GM13976 (cell line): ENCODE results near the gene TECPR2.

Experiments used
- DNase-seq: peaks from one replicate; pipeline ENCODE4 v3.0.0; 2012; ENCODE audit warnings: low spot score
- in situ Hi-C: fragments of 300-500 bp; cut with MboI; formaldehyde crosslinking; loops from one replicate; pipeline ENCODE4 v1.12.0; 2022; ENCODE audit warnings: low sequenced_read_pairs, mixed read lengths, inconsistent platforms; ENCODE audit not compliant: unreplicated experiment
- TF ChIP-seq, protein P1 (sequence below): IDR thresholded peaks from 2 replicates; pipeline ENCODE4 v1.5.1; 2012; ENCODE audit warnings: borderline replicate concordance, mild to moderate bottlenecking; ENCODE audit not compliant: insufficient read depth; ENCODE audit errors: extremely low read depth, missing control alignments, control extremely low read depth

TECPR2 gene

DNA sequence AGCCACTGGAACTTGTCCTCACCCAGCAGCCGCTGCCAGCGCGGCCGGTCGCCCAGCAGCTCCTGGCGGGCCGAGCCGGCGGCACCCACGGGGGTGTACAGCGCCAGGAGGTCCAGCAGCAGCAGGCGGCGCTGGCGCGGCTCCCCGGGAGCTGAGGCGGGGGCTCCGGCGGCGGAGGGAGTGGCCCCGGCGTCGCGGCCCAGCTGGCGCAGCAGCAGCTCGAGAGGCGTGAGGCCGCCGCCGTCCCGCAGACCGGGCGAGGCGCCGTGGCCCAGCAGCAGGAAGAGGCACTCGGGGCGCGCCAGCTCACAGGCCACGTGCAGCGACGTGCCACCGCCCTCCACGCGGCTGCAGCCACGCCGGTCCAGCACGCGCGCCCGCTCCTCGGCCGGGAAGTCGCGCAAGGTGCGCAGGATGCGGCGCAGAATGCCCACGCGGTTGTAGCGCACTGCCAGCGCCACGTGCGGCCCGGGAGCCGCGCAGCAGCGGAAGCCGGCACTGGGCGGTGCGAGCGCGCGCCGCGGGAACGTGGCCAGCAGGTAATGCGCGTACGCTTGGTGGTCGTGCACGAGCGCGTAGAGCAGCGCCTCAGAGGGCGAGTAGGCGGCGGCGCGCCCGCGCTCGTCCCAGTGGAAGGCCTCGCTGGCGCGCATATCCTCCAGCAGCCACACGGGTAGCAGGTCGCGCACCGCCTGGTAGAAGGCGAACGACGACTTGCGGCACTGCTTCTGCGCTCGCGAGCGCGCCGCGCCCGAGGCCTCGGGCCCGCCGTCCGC, 144.5 kb downstream of the TECPR2 start:
- in situ Hi-C loops, result no loop called here
- TF ChIP-seq, protein P1, sequence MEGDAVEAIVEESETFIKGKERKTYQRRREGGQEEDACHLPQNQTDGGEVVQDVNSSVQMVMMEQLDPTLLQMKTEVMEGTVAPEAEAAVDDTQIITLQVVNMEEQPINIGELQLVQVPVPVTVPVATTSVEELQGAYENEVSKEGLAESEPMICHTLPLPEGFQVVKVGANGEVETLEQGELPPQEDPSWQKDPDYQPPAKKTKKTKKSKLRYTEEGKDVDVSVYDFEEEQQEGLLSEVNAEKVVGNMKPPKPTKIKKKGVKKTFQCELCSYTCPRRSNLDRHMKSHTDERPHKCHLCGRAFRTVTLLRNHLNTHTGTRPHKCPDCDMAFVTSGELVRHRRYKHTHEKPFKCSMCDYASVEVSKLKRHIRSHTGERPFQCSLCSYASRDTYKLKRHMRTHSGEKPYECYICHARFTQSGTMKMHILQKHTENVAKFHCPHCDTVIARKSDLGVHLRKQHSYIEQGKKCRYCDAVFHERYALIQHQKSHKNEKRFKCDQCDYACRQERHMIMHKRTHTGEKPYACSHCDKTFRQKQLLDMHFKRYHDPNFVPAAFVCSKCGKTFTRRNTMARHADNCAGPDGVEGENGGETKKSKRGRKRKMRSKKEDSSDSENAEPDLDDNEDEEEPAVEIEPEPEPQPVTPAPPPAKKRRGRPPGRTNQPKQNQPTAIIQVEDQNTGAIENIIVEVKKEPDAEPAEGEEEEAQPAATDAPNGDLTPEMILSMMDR, result no peak
- DNase-seq, result no peak

DNA sequence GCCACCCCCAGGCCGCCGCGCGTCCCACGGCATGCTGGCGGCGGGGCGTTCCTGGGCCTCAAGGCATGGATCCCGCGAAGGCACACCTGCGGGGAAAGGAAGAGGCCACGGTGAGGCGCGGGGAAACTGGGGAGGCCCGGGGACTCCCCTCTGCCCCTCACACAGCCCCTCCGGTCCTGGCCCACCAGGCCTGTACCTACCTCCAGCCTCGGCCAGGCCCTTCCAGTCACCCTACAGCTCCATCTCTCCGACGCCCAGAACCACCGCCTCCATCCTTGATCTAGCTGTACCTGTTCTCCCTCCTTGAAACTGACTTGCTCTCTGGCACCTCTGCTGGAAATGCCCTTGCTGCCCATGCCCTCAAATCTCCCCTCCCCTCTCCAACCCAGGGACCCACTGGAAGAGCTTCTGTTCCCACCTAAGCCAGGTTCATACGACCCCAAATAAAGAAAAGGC, 145.1 kb downstream of the TECPR2 start:
- no peak for DNase-seq
- TF ChIP-seq, protein P1, result no peak
- in situ Hi-C loops, result no loop called here

DNA sequence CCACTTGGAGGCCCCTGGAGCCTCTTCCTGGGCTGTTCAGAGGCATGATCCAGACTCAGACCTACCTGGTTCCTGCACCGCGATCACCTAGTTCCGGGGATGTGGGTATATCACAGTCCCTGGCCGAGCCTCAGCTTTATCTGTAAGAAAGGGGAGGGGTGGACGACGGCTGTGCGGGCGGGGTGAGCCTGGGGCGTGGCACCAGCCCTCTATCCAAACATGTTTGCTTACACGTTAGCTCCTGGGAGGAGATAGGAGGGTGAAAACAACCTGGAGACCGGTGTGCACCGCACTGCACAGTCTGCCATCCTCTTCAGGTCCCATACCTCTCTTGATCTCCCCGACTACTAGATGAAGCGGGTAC, 145.7 kb downstream of the TECPR2 start:
- in situ Hi-C loops, result no loop called here
- no peak for DNase-seq
- TF ChIP-seq, protein P1, result no peak

DNA sequence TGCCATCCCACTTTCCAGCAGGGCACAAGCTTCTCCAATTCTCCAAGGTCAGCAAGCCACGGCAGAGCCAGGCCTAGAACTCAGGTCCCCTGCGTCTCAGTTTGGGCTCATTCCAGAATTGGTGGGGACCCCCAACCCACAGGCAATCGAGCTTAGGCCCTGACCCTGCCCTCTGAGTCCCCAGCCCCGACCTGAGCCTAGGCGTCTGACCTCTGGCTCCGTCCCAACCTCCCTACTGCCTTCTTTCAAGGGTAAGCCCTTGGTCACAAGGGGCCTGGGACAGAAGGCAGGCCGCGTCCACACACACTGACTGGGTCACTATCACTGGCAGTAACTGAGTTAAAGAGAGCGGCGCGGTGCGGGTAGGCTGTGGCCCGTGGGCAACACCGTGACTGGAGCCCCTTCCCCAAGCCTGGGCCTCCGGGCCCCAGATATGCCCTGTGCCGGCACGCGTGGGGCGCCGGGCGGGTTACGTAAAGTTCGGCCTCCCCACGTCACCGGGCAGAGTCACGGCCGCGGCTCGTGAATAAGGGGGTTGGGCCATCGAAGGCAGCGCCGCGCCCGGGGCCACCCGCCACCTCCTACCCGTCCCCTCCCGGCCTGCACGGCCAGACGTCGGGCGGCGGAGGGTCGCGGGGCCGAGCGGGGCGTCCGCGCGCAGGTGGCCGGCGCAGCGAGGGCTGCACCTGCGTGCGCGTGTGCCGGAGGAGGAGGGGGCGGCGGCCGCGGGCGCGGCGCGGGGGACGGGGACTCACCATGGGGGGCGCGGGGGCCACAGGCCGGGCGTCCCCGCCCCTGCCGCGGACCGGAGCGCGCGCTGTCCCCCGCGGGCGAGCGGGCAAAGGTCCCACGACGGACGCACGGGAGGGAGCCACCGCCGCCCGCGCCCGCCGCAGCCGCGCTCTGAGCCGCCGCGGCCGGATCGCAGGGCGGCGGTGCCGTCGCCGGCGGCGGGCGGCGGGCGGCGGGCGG, 146.3 kb downstream of the TECPR2 start:
- in situ Hi-C loops, result no loop called here
- TF ChIP-seq, protein P1, result no peak
- DNase-seq, result no peak

DNA sequence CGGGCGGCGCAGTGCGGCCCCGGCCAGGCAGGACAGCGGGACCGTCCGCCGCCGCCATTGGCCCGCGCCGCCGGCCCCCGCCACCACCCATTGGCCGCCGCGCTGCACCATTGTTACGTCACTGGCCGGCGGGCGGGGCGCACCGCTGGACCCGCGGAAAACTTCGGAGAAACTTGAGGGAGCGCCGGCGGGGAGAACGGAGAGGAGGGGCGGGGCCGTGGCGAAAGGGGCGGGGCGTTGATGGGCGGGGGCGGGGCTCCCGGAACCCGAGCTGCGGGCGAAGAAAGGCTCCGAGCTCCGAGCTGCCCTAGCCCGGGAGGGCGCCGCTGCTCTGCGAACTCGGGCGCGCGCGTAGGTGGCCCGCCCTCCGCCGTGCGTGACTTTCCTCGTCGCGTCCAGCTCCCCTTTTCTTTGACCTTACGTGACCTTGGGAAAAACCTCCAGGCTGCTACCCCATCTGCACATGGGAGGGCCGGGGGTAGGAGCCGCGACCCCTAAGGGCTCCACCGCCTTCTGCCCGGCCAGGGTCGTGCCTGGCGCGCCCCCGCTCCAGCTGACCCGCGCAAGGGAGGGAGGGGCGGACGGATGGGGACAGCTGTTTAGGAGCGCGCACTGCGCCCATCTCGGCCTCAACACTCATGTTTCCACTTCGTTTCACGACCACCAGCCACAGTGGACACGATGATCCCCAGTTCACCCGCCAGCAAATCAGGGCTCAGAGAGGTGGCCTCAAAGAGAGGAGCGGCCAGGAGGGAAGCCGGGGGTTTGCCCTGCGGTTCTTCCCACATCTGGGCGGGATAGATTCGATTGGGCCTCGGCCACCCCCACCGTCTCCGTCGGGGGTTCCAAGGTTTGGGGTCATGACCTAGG, 147.2 kb downstream of the TECPR2 start, which contains the start of gene ANKRD9:
Gene ANKRD9, minus strand, starts transcription at position 31 of the 870 bp plus-strand sequence. CDS start 1,887 bp downstream, outside the sequence.
- DNase-seq, result peak; percentile 99
- in situ Hi-C loops, result no loop called here
- TF ChIP-seq, protein P1, result no peak
